Hypothalamus (tissue), 51 donors: ENCODE measurements around the gene CBFA2T3.

Source experiments
- DNase-seq, 51 donors: peaks; one replicate each; lab custom pipeline; 2025; lab: John Stamatoyannopoulos, UW

CBFA2T3 gene

DNA sequence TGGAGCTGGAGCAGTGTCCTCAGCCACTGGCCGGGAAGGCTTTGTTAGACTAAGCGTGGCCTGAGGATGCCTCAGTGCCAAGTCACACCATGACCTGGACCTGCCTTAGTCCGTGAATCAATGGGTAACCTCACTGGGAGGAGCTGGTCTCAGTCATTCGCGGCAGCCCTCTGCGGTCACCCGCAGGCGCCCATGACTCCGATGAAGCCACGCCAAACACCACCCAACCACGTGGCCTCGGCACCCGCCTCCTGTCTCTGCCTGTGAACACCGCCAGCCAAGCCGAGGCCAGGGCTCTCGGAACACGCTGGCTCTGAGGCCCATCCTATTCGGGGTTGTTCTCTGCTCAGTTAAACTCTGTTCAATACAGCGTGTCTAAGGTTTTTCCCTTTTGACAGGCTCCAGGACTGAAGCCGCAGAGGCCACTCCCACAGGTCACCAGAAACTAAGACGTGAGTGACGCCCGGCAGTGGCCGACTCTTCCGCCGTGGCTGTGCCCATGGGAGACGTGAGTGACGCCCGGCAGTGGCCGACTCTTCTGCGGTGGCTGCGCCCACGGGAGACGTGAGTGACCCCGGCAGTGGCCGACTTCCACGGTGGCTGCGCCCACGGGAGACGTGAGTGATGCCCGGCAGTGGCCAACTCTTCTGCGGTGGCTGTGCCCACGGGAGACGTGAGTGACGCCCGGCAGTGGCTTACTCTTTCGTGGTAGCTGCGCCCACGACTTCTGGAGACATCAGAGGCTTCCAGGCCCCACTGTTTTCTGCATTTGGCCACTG lies 93.7 kb downstream of the CBFA2T3 start:
- DNase-seq: peak in 1 of 51 donors; percentile 26

DNA sequence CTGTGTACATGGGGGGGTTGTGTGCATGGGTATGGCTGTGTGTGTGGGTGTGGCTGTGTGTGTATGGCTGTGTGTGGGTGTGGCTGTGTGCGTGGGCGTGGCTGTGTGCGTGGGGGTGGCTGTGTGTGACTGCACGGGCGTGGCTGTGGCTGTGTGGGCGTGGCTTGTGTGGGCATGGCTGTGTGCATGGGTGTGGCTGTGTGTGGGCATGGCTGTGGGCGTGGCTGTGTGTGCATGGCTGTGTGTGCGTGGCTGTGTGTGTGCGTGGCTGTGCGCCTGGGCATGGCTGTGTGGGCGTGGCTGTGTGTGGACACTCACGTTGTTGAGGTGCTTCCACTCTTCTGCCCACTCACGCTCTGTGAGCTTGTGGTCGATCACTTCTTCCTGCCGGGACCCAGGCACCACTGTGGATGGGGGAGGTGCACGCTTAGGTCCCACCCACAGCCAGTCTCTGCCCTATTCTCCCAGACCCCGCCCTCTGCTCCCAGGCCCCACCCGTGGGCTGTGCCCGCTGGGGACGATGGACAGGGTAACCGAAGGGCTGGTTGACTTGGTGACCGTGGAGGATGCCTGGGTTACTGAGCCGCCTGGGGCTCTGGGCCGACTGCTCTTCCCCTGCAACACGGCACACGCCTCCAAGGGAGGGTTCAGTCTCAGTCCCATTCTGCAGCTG lies 94.5 kb downstream of the CBFA2T3 start:
- no peak for DNase-seq

DNA sequence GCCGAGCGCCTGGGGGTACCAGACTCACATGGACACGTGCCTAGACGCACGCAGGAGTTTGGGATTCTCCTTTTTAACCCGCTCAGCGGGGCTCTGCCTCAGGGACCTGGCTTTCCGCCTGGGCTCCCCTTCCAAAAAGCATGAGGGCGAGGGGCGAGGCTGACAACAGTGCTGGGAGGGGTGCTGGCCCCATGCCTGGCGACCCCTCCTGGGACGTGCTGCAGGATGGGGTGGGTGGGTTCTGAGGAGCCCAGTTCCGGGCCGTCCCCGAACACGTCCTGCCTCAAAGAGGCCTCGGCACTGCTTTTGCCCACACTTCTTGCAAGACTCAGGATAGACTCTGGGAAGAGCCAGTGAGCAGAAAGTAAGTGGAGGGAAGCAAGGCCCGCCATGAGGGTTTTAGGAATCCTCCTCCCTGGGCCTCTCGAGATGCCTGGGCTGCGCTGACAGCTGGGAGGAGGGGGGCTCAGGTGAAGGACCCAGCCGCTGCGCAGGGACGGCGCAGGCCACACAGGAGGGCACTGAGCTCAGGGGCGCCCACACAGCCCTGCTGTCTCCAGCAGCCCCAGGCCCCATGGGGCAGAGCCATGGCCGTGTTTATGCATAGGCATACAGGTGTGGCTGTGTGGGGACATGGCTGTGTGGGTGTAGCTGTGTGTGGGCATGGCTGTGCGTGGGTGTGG lies 95.2 kb downstream of the CBFA2T3 start:
- no peak for DNase-seq

DNA sequence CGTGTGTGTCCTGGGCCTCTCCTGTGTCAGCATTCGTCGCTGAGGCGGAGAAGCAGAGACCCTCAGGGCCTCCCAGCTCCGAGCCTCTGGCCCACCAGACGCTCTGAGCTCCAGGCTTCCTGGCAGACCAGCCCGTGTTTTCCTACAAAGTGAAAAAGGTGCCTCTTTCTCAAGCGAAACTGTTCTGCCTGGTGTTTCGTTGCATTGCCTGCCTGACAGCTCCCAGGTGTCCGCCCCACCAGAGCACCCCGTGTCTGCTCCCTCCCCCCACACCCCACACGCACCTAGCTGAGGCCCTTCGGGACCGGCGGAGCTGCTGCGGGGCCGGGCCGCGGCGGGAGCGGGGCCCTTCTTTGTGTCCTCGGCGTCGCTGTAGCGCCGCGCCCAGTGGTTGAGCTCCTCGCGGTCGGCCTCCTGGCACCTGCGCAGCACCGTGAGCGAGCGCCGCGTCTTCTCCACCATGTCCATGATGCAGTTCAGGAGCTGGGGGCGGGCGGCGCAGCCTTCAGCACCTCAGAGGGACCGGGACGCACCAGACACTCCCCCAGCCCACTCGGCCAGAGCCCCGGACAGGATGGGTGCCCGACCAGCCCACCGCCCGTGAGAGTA lies 95.9 kb downstream of the CBFA2T3 start:
- peak in 1 of 51 donors; percentile 5 for DNase-seq

DNA sequence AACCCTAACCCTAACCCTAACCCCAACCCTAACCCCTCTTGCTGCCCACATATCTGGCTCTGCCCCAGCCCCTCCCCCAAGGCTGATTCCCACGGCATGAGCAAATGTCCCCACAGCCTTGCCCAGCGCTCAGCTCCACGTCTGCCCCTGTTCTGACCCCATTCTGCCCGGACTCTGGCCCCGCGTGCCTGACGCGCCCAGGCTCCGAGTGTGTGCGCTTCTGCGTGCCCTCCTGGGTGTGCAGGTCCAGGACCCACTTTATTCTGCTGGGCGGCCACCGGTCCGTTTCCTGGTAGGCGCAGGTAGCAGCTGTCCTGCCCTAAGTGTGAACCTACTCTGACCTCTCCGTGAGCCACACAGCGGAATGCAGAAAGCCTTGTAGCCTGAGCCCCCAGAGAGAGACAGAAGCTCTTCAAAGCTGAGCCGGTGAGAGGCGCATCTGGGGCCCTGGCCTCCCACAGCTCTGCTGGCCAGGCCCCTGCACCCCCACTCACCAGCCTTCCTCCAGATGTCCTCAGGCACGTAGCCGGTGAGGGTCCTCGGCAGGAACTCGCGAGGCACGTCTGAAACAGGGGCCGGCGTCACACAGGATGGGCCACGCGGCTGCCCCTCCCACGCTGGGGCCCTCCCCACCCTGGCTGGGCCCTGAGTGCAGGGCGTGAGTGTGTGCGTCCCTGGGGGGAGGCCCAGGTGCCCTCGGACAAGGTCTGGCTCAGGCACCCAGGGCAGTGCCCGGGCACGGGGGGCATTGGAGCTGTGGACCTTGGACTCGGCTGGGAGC lies 96.6 kb downstream of the CBFA2T3 start:
- DNase-seq: no peak

DNA sequence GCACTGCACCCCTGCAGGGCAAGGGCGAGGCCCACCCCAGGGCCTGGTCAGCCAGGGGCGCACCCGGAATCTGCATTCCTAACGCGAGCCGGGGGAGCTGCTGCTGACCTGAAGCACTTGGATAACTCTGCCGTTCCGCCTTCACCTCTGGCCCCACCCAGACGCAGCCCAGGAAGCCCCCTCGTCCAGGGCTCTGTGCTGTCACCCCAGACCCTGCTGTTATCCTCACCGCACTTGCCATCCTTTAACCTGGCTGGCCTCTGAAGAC lies 97.3 kb downstream of the CBFA2T3 start:
- DNase-seq: no peak

DNA sequence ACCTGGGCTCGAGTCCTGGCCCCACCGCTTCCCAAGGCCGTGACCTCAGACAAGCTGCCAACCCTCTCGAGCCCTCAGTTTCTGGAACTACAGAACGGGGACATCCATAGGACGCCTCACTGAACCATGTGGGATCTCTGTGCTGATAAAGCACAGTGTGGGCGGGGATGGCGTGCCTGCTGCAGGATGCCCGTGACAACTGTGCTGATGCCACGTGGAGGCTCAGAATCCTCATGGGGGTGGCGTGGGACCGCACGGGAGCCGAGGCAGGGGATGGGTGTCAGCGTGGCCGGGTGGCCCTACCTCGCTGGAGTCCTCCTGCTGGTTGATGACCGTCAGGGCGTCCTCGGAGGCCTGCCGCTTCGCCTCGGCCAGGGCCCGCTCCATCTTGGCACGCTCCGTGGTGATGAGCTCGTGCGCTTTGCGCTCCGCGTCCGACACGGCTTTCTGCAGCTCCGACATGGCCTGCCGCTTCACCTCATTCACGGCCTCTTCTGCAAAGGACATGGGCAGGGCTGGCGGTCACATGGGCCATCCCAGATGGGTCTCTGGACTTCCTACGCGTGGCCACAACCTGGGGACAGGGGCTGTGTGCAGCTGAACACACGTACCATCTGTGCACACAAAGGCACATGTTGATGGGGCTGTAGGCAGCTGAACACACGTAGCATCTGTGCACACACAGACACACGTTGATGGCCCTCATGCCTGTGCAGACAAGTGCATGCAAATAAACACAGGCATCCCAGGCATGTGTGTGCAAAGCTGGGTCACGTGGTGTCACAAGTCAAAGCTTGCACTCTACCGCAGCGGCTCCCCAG lies 97.8 kb downstream of the CBFA2T3 start:
- DNase-seq: peak in 1 of 51 donors; percentile 11

DNA sequence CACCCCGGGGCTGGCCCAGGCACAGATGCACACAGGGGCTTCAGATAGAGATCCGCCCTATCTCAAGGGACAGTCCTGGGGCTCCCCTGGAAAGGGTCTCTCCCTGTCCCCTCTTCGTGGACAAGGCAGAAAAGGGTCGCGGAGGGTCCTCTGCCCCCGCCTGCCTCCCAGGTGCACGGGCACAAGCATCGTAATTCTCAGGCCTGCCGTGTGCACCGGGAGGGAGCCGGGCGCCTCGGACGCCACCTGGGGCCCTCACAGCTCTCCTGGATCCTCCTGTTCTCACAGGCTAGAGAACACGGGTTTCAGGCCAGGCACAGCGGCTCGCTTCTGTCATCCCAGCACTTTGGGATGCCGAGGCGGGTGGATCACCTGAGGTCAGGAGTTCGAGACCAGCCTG lies 98.7 kb downstream of the CBFA2T3 start:
- DNase-seq: no peak

DNA sequence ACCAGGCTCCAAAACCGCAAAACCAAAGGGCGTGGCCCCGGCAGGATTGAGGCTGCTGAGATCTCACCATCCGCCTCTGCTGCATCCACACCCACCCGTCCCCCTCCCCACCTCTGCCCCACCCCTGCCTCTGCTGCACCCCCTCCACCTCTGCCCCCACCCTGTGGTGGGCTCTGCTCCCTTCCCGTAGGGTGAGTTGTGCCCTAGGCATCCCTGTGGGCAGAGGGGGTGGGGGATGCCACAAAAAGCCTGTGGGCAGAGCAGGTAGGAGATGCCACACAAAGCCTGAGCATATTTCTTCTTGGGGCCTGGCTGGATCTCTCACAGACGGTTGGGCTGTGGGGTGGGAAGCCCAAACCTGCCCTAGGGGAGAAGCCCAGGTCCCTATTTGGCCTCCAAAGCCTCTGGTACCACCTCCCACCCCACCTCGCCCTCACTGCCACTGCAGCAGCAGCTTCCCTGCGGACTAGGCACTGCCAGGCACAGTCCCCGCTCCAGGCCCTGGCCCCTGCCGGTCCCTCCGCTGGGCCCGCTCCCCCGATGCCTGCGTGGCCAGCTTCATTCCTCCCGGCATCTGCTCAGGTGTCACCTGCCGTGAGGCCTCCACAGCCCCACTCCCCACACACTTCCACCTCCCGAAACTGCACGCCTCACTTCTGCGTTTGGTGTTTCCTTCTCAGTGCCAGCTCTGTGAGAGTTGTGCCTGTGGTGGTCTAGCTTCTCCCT lies 99.3 kb downstream of the CBFA2T3 start:
- no peak for DNase-seq

DNA sequence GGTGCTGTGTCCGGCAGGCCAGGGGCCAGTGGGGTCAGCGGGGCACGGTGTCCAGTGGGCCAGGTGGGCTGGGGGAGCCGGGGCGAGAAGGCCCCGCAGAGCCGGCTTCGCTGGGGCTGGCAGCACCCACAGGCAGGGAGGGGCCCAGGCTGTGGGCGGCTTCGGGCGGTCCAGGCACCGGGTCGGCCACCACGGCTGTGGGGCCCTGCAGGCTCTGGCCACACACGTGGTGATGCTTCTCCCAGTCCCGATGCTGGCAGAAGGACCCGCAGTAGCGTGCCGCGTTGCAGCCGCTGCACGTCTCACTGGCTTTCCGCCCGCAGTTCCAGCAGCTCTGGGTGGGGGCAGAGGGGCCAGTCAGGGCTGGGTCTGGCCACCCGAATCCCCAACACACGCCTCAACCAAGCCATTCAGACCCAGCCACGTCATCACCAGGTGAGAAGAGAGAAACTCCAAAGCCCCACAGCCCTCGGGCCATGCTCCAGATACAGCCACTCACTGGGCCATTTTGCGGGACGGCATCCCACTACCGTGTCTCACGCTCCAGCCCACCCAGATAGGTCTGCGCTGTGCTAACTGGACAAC lies 100.0 kb downstream of the CBFA2T3 start:
- no peak for DNase-seq

DNA sequence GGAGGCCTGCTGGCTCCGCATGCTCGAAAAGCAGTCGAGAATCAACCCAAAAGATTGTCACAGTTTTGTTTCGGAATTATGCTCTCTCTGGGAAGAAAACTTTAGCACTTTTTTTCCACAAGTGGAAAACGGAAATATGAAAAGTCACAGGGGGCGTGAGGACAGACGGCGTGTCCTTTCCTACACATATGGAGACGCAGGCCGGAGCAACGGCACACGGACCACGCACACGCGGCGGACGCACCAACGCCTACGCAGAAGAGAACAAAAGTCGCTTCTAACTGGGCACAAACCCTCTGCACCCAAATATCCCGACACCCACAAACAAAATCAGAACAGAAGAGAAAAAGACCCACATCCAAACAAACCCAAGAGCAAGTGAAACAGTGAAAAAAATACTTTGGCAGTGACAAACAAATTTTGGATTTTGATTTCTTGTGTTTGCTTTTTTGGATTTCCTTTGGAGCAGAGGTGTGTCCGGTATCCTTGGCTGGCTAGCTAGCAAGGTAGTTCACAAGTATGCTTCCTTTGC lies 101.2 kb downstream of the CBFA2T3 start:
- DNase-seq: no peak

DNA sequence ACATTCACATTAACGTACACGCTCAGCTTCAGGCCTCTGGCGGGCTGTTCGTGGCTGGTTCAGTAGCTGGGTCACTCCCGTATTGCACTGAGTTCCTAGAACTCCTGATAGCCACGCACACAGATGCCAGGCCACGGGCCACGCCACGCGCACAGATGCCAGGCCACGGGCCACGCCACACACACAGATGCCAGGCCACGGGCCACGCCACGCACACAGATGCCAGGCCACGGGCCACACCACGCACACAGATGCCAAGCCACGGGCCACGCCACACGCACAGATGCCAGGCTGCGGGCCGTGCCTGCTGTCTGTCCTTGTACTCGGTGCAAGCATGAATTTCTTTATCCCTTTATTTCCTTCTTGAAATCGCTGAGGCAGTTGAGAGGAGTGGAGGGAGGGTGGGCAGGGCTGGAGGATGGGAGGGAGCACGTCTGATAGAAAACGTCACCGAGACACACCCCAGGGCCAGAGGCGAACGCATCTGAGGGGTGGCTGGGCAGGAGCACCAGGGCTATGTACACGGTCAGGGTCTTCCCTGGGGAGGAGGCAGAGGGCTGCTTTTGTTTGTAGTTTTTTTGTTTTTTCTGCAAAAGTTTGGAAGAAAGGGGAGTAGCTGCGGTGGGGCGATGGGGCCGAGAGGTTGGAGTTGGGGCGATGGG lies 101.9 kb downstream of the CBFA2T3 start:
- no peak for DNase-seq

DNA sequence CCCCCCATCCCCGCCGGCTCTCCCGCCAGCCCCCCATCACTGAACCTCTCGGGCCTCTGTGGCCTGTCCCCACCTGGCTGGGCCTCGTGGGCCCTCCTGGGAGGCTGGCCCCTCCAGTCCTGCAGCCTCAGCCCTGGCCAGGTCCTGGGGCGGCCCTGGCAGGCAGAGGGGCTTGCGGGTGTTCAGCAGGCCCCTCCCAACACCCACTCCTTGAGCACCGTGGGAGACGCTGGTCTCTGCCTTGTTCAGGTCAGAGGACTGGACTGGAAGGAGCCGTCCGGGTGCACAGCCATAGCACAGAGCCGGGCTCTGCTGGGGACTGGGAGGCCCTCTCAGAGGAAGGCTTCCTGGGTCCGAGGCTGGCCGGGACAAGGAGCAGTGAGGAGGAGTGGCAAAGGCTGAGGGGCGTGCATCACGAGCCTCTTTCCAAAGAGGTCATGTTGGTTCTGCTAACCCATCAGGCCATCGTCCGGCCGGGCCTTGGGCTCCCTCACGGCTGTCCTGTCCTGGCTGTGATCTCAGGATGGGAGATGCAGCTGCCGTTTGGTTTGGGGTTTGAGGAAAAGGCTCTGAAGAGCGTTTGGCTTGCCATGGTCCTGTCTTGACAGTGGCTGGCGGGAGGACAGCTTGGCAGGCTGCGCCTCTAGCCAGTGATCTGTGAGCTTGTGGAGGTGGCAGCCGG lies 104.2 kb downstream of the CBFA2T3 start:
- DNase-seq: no peak

DNA sequence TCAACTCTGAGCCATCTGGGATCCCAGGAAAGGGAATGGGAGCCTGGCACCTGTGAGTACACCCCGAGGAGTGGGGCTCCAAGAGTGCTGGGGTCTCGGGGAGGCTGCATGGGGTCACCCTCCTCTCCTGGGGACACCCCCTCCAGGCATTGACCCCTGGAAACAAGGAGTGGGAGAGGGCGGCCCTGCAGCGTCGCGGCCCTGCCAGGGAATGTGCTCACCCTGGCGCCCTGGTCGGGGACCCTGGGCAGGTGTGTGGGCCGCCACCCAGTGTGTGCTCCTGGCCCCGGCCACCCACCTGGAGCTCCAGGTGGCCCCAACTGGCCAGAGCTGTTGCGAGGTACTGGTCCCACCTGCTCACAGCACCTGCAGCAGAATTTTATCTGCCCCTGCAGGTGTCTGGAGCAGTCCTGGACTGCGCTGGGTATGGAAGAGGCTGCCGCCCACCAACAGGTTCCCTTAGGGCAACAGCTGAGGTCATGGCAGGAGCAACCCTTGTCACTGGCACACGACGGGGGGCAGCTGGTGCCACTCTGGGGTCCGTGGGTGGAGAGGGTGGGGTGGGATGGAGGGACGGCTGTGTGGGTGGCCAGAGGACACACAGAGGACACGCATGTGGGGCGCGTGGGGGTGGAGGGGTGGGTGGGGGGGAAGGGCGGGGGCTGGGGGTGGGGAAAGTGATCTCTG lies 105.1 kb downstream of the CBFA2T3 start:
- DNase-seq: no peak

DNA sequence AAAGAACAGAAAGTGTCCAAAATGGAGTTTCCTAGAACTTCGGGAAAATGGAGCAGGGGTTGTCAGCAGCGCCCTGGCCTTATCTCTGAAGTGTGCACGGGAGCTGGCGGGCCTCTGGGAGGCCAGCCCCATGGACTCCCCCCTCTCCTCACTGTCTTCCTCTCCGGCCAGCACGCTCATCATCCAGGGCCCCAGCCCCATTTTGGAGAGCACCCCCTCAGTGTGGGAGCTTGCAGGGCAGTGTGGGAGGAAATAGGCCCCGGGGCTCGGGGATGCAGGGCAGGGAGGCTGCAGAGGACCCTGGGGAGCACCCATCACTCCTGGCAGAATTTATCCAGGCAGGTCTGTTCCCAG lies 105.7 kb downstream of the CBFA2T3 start:
- no peak for DNase-seq

DNA sequence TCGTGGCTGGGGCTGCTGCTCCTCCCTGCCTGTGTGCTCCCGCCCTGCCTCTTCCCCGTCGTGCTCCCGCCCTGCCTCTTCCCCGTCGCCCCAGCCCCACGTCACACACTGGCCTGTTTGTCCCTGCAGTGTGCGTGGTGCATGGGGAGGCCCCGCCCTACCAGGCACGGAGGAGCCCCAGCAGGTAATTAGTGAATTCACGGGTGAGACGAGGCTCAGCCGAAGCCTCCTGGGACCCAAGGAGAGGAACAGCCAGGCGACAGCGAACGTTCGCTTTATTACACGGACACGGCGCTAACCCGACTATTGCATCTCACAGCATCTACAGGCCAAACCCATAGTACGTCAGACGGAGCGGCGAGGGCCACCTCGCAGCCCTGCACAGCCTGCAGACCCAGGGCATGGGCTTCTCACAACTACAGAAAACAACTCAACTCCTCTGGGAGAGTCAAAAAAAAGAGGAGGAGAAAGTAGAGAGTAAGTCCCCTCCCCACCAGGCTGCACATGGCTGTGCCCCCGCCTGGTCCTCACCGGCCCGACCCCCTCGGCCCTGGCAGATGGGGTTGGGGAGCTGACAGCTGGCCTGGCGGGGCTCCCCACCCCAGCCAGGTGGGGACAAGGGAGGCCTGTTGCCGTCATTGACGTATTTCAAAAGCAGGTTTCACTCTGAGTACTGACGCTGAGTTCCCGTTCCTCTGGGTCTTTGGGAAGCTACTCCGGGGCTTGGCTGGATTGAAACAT lies 106.2 kb downstream of the CBFA2T3 start:
- DNase-seq: no peak
